ENCODE measurements around the gene TGFBR3. TPM values are rescaled to one million over a fixed set of nuclear protein-coding genes. Genes with fewer than 3 reads are reported as not detected.

TGFBR3 gene
- total and polyA plus RNA-seq, 8 donors = 4.2 to 689 (median 71.5) TPM

DNA sequence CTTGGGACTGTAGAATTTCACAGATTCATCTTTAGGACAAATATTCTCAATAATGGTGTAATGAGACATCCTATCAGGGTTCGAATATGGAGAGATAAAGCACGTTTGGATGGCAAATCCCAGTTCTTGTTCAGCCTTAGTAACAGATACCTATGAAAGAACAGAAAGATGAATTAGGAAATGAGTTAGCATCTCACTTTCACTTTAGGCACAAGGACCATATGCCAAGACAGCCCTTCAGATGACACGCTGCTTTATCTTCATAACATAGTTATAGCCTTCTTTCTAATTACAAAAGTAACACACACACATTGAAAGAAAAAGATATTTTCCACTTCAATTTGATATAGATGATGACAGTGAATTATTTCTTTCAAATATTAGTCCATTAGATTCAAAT is 173.6 kb downstream of the TGFBR3 start:
- Histone ChIP-seq H3K27ac (peak overlapping the region in 4 of 5 donors; percentile 51 to 80 (median 80)), H3K36me3 (peaks cover 0 to 65% (median 54%) of the 10 kb centered on the region in 4 donors), H3K4me3 (no peak overlapping the region), H3K4me1 (peaks cover 0 to 32% (median 12%) of the 10 kb centered on the region in 4 donors), H3K9me3 (no peaks in the 10 kb centered on the region), H3K27me3 (no peaks in the 10 kb centered on the region)
- intact Hi-C loops (cut with DNase I; ENCODE audit: low total_unique reads) = no loop called here
- no peak for DNase-seq
- TF ChIP-seq POLR2AphosphoS5 (IDR thresholded peaks at IDR 0.05) (no peak), POLR2A (IDR thresholded peaks at IDR 0.05) (no peak), EP300 (IDR thresholded peaks at IDR 0.05) (no peak)
- TF ChIP-seq, protein P1, sequence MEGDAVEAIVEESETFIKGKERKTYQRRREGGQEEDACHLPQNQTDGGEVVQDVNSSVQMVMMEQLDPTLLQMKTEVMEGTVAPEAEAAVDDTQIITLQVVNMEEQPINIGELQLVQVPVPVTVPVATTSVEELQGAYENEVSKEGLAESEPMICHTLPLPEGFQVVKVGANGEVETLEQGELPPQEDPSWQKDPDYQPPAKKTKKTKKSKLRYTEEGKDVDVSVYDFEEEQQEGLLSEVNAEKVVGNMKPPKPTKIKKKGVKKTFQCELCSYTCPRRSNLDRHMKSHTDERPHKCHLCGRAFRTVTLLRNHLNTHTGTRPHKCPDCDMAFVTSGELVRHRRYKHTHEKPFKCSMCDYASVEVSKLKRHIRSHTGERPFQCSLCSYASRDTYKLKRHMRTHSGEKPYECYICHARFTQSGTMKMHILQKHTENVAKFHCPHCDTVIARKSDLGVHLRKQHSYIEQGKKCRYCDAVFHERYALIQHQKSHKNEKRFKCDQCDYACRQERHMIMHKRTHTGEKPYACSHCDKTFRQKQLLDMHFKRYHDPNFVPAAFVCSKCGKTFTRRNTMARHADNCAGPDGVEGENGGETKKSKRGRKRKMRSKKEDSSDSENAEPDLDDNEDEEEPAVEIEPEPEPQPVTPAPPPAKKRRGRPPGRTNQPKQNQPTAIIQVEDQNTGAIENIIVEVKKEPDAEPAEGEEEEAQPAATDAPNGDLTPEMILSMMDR (IDR thresholded peaks at IDR 0.05) = no peak
- WGBS, 5 donors = 62 to 76% (median 73%) methylated on average over 3 of the region's 3 CpGs

DNA sequence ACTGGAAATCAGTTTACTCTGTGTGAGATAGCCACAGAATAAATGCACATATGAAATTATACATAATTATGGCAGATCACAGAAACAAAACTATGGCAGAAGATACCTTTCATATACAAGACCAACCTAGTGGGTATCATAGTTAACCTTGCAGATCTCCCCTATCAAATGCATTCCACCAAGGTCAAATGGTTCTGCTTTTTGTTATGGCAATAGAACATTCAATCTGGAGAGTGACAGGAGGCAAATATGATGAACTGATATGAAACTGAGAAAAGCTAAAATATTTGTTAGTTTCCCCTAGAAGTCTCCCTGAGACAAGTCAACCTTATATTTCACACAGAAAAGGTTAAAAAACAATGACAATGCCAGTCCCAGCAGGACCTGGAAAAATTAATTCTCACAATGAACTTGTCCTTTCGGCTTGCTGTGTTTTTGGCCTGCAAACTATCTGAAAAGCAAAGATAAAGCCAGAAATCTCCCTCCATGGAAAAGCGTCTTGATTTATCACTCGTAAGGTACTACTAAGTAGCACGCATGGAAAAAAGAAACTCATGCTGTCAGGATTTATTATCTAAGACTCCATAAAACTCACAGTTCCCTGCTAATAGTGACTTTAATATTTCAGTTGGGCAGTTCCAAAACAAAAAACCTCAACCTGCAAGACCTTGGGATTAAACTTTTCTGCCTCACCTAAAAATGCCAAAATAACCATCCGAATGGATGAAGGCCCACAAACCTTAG is 174.3 kb downstream of the TGFBR3 start:
- H3K4me3 ChIP-seq = no peak overlapping the region
- peaks cover 0 to 32% (median 12%) of the 10 kb centered on the region in 4 donors for H3K4me1 ChIP-seq
- intact Hi-C loops (cut with DNase I; ENCODE audit: low total_unique reads) = no loop called here
- 86 to 97% (median 95%) methylated on average over 5 of the region's 5 CpGs for WGBS, 5 donors
- DNase-seq = no peak
- H3K36me3 ChIP-seq = peaks cover 0 to 70% (median 60%) of the 10 kb centered on the region in 4 donors
- peak overlapping the region in 4 of 5 donors; percentile 51 to 80 (median 80) for H3K27ac ChIP-seq
- TF ChIP-seq, protein P1 (IDR thresholded peaks at IDR 0.05) = no peak
- TF ChIP-seq POLR2AphosphoS5 (IDR thresholded peaks at IDR 0.05) (no peak), POLR2A (IDR thresholded peaks at IDR 0.05) (no peak), EP300 (IDR thresholded peaks at IDR 0.05) (no peak)
- no peaks in the 10 kb centered on the region for H3K9me3 ChIP-seq
- H3K27me3 ChIP-seq = no peaks in the 10 kb centered on the region

DNA sequence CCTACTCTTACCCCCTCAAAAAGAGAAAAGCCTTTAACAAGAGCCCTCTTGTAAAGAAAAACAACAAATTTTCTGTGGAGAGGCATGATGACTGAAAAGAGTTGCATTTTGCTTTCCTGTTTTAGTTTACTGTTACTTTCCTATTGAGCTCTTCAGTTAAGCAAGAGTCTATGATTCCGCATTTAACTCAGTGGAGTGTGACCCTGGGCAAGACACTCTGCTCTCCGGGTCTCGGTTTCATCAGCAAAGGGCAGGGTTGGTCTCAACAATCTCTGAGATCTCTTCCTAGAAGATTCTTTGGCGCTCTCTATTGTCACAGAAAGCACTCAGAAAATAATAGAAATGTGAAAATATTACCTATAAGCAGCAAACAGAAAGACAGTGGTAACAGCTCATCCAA is 175.7 kb downstream of the TGFBR3 start:
- peak overlapping the region in 2 of 5 donors; percentile 3 to 5 for H3K27ac ChIP-seq
- 70 to 96% (median 80%) methylated on average over 4 of the region's 4 CpGs for WGBS, 5 donors
- DNase-seq = no peak
- TF ChIP-seq POLR2A (IDR thresholded peaks at IDR 0.05) = no peak
- no peak for TF ChIP-seq POLR2AphosphoS5 (IDR thresholded peaks at IDR 0.05)
- TF ChIP-seq, protein P1 (IDR thresholded peaks at IDR 0.05) = no peak
- TF ChIP-seq EP300 (IDR thresholded peaks at IDR 0.05) = no peak
- no peak overlapping the region for H3K4me3 ChIP-seq
- intact Hi-C loops (cut with DNase I; ENCODE audit: low total_unique reads) = no loop called here
- H3K36me3 ChIP-seq = peaks cover 0 to 71% (median 55%) of the 10 kb centered on the region in 4 donors
- H3K9me3 ChIP-seq = no peaks in the 10 kb centered on the region
- no peaks in the 10 kb centered on the region for H3K27me3 ChIP-seq
- H3K4me1 ChIP-seq = peaks cover 0 to 36% (median 12%) of the 10 kb centered on the region in 4 donors

DNA sequence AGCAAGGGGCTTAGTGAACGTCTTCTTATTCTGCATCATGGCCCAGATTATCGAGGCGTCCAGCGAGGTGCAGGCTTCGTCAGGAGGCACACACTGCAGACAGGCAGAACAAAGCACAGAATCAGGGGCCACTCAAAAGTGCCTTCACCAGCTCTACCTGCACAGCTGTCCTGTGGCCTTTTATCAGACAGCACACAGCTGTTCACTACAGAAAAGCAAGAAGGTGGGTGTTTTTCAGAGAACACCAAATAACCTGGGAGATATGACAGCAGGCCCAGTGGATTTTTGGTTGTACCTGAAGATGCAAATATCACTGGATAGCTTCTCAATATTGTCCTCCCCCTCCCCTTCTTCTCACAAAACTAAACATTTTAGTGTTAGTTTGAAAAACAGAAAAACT is 177.3 kb downstream of the TGFBR3 start:
- DNase-seq = no peak
- peaks cover 0 to 77% (median 48%) of the 10 kb centered on the region in 4 donors for H3K36me3 ChIP-seq

More for the DNA sequence above, 177.3 kb downstream of the TGFBR3 start:
- WGBS, 5 donors = 92 to 98% (median 93%) methylated on average over 5 of the region's 5 CpGs
- Histone ChIP-seq H3K27me3 (no peaks in the 10 kb centered on the region), H3K9me3 (no peaks in the 10 kb centered on the region), H3K27ac (no peak overlapping the region), H3K4me1 (peaks cover 0 to 30% (median 8%) of the 10 kb centered on the region in 4 donors), H3K4me3 (no peak overlapping the region)
- intact Hi-C loops (cut with DNase I; ENCODE audit: low total_unique reads) = no loop called here
- TF ChIP-seq POLR2A (IDR thresholded peaks at IDR 0.05) (no peak), POLR2AphosphoS5 (IDR thresholded peaks at IDR 0.05) (no peak), EP300 (IDR thresholded peaks at IDR 0.05) (no peak)
- TF ChIP-seq, protein P1 (IDR thresholded peaks at IDR 0.05) = no peak

All from stomach (tissue), 9 donors.